SK-N-SH (cell line): ENCODE measurements around the gene A4GALT. TPM values are rescaled to one million over a fixed set of nuclear protein-coding genes. Genes with fewer than 3 reads are reported as not detected.

Source experiments
- CTCF ChIA-PET: fragments of 300-600, 350-600 bp; formaldehyde crosslinking; extraction: SDS; loops from one replicate; lab custom pipeline; 2021; lab: Yijun Ruan, JAX
- POLR2A ChIA-PET: fragments of 350-600 bp; sonication (Branson Sonifier 250); formaldehyde crosslinking; extraction: SDS; loops from one replicate; lab custom pipeline; 2020; ENCODE audit warnings: antibody characterized with exemption, inconsistent platforms; lab: Yijun Ruan, JAX
- DNase-seq: peaks from one replicate; pipeline ENCODE4 v3.0.0; 2012
- H2AFZ ChIP-seq: fragments of 200-600 bp; sonication (generic); 2 replicates; pipeline ENCODE4 v1.8.1; 2016; ENCODE audit warnings: antibody characterized with exemption, mild to moderate bottlenecking, low read depth
- H3F3A ChIP-seq: fragments of 200-600 bp; sonication (generic); replicated peaks from 2 replicates; pipeline ENCODE3; 2016; ENCODE audit warnings: antibody characterized with exemption, mild to moderate bottlenecking; ENCODE audit not compliant: insufficient read depth
- H3K27ac ChIP-seq, 2 experiments: fragments of 200-500 bp in 1 of 2; fragments of 200-600 bp in 1 of 2; sonication (Bioruptor generic) in 1 of 2; sonication (generic), shearing (Covaris generic) in 1 of 2; 2 replicates each; pipeline versions ENCODE4 v1.5.1 to v1.6.1; 2014 to 2016; ENCODE audit warnings: low read depth in 2 of 2, inconsistent platforms in 1 of 2, low read length in 1 of 2, mild to moderate bottlenecking in 1 of 2, mixed read lengths in 1 of 2
- H3K27me3 ChIP-seq: fragments of 200-600 bp; sonication (generic), shearing (Covaris generic); 2 replicates; pipeline ENCODE4 v1.6.1; 2016; ENCODE audit warnings: mixed run types; ENCODE audit not compliant: insufficient read depth
- H3K36me3 ChIP-seq, 2 experiments: fragments of 200-500 bp in 1 of 2; fragments of 200-600 bp in 1 of 2; sonication (Bioruptor generic) in 1 of 2; sonication (generic) in 1 of 2; replicated peaks in 1 of 2; 2 replicates each; pipeline versions ENCODE3 to v1.5.1; 2014 to 2016; ENCODE audit warnings: low read length in 1 of 2, mild to moderate bottlenecking in 1 of 2; ENCODE audit not compliant: insufficient read depth in 2 of 2, control insufficient read depth in 1 of 2
- H3K4me1 ChIP-seq, 2 experiments: fragments of 200-500 bp in 1 of 2; fragments of 200-600 bp in 1 of 2; sonication (Bioruptor generic) in 1 of 2; sonication (generic), shearing (Covaris generic) in 1 of 2; 2 replicates each; pipeline versions ENCODE4 v1.5.1 to v1.6.1; 2014 to 2016; ENCODE audit warnings: low read depth in 1 of 2, low read length in 1 of 2, mixed run types in 1 of 2; ENCODE audit not compliant: insufficient read depth in 2 of 2, control insufficient read depth in 1 of 2
- H3K4me2 ChIP-seq: fragments of 200-600 bp; sonication (generic), shearing (Covaris generic); 2 replicates; pipeline ENCODE4 v1.6.1; 2017; ENCODE audit warnings: mixed run types
- H3K4me3 ChIP-seq, 2 experiments: fragments of 200-500 bp in 1 of 2; fragments of 200-600 bp in 1 of 2; sonication (Bioruptor generic) in 1 of 2; sonication (generic), shearing (Covaris generic) in 1 of 2; 2 replicates each; pipeline versions ENCODE4 v1.5.1 to v1.8.1; 2014 to 2016; ENCODE audit warnings: low read depth in 2 of 2, inconsistent platforms in 1 of 2, low read length in 1 of 2, mild to moderate bottlenecking in 1 of 2, mixed read lengths in 1 of 2, moderate library complexity in 1 of 2
- H3K79me2 ChIP-seq: fragments of 200-600 bp; sonication (generic); 2 replicates; pipeline ENCODE4 v1.8.1; 2017; ENCODE audit warnings: mild to moderate bottlenecking; ENCODE audit not compliant: insufficient read depth
- H3K9ac ChIP-seq: fragments of 200-600 bp; sonication (generic); 2 replicates; pipeline ENCODE4 v1.6.1; 2017; ENCODE audit warnings: mixed run types
- H3K9me2 ChIP-seq: fragments of 200-600 bp; sonication (generic); 2 replicates; pipeline ENCODE4 v1.6.1; 2017; ENCODE audit warnings: mixed run types
- H3K9me3 ChIP-seq: fragments of 200-600 bp; sonication (generic); 2 replicates; pipeline ENCODE4 v1.6.1; 2017; ENCODE audit warnings: mixed run types, mild to moderate bottlenecking, moderate library complexity
- H4K20me1 ChIP-seq: fragments of 200-600 bp; sonication (generic); 2 replicates; pipeline ENCODE4 v1.6.1; 2017; ENCODE audit warnings: mild to moderate bottlenecking, mixed run types; ENCODE audit not compliant: insufficient read depth
- CTCF ChIP-seq: fragments of 200-600 bp; sonication (generic); IDR thresholded peaks from 2 replicates; pipeline ENCODE4 v1.6.1; 2017; ENCODE audit warnings: antibody characterized with exemption, mild to moderate bottlenecking, moderate library complexity
- ELF1 ChIP-seq: IDR thresholded peaks from 2 replicates; pipeline ENCODE4 v1.4.0; 2012
- EZH2phosphoT487 ChIP-seq: fragments of 200-600 bp; sonication (generic); IDR thresholded peaks from 2 replicates; pipeline ENCODE4 v1.6.1; 2017; ENCODE audit warnings: low read depth, mixed run types, mild to moderate bottlenecking, antibody characterized with exemption, moderate library complexity, borderline replicate concordance
- FOXJ3 ChIP-seq: sonication (generic); formaldehyde crosslinking; IDR thresholded peaks from 2 replicates; pipeline ENCODE4 v1.5.1; 2020; ENCODE audit warnings: mild to moderate bottlenecking, missing genetic modification reagents
- FOXM1 ChIP-seq: IDR thresholded peaks from 2 replicates; pipeline ENCODE4 v1.4.0; 2012; ENCODE audit warnings: low read depth, mild to moderate bottlenecking
- GABPA ChIP-seq: IDR thresholded peaks from 2 replicates; pipeline ENCODE4 v1.4.0; 2012; ENCODE audit warnings: low read depth, mild to moderate bottlenecking
- IRF3 ChIP-seq: fragments of 150-350 bp; IDR thresholded peaks from 2 replicates; pipeline ENCODE4 v1.6.1; 2016; ENCODE audit warnings: mild to moderate bottlenecking, low read depth, low read length
- MAX ChIP-seq: IDR thresholded peaks from 2 replicates; pipeline ENCODE4 v1.4.0; 2012; ENCODE audit warnings: low read depth
- MEF2A ChIP-seq: IDR thresholded peaks from 2 replicates; pipeline ENCODE4 v1.4.0; 2012; ENCODE audit warnings: low read depth, borderline replicate concordance
- MXI1 ChIP-seq: IDR thresholded peaks from 2 replicates; pipeline ENCODE4 v1.6.1; 2012; ENCODE audit warnings: mild to moderate bottlenecking, low read depth, low read length, improper control_type of control experiment
- NFIC ChIP-seq: IDR thresholded peaks from 2 replicates; pipeline ENCODE4 v1.4.0; 2012; ENCODE audit warnings: borderline replicate concordance
- NRF1 ChIP-seq: IDR thresholded peaks from 2 replicates; pipeline ENCODE4 v1.6.1; 2012; ENCODE audit warnings: low read depth, mild to moderate bottlenecking, low read length
- PBX3 ChIP-seq: IDR thresholded peaks from 2 replicates; pipeline ENCODE4; 2012
- RAD21 ChIP-seq: IDR thresholded peaks from 2 replicates; pipeline ENCODE4 v1.6.1; 2012; ENCODE audit warnings: mild to moderate bottlenecking, low read length
- REST ChIP-seq: IDR thresholded peaks from 2 replicates; pipeline ENCODE4 v1.6.1; 2012; ENCODE audit warnings: mild to moderate bottlenecking, low read depth, low read length, moderate library complexity
- RFX5 ChIP-seq: IDR thresholded peaks from 2 replicates; pipeline ENCODE4 v1.6.1; 2012; ENCODE audit warnings: mild to moderate bottlenecking, improper control_type of control experiment, low read length
- TAF1 ChIP-seq: IDR thresholded peaks from 2 replicates; pipeline ENCODE4 v1.6.1; 2012; ENCODE audit warnings: low read depth, mild to moderate bottlenecking, low read length, moderate library complexity, borderline replicate concordance
- USF1 ChIP-seq: IDR thresholded peaks from 2 replicates; pipeline ENCODE4 v1.4.0; 2012; ENCODE audit warnings: low read depth, borderline replicate concordance
- USF2 ChIP-seq: fragments of 150-350 bp; IDR thresholded peaks from 2 replicates; pipeline ENCODE4 v1.6.1; 2017; ENCODE audit warnings: antibody characterized with exemption, low read length, low read depth, borderline replicate concordance
- YY1 ChIP-seq: IDR thresholded peaks from 2 replicates; pipeline ENCODE4 v1.4.0; 2012; ENCODE audit warnings: low read depth, mild to moderate bottlenecking
- WGBS: methylation state at CpG from one replicate; pipeline ENCODE4 v1.1.6; 2017; ENCODE audit warnings: low lambda C conversion rate; 5-methylcytosine and 5-hydroxymethylcytosine counted together
- polyA plus RNA-seq, 3 experiments: library from polyadenylated mRNA; depleted of rRNA; stranded (reverse); fragments of >200 nt; gene quantifications; 2 replicates each; pipeline ENCODE4 v1.2.3, GENCODE V29; 2012

The A4GALT gene
- polyA plus RNA-seq, 1 of the 3 experiments (the other 2 are of a cell fraction): 9.5 TPM

- Histone ChIP-seq H3K79me2 (peaks cover 9% of the 10 kb centered on the region; the same call in 1 of the 2 replicates), H3K4me2 (no peak overlapping the region)
- WGBS: no CpG with 5 or more reads among the region's 2 CpGs
Observed at GRCh38 chr22:42707496-42707895, 13.2 kb downstream of the A4GALT start.

More at GRCh38 chr22:42707496-42707895, 13.2 kb downstream of the A4GALT start:
- H4K20me1 ChIP-seq: no peaks in the 10 kb centered on the region
- no peaks in the 10 kb centered on the region for H3K9me3 ChIP-seq
- CTCF ChIA-PET: no interaction called here
- H3K36me3 ChIP-seq: no peaks in the 10 kb centered on the region
- no peaks in the 10 kb centered on the region for H3F3A ChIP-seq
- H3K9me2 ChIP-seq: no peaks in the 10 kb centered on the region
- no peak for TF ChIP-seq EZH2phosphoT487
- no peak for TF ChIP-seq USF1
- no peak for TF ChIP-seq FOXJ3 (CRISPR knock-in tag)
- no peak for TF ChIP-seq RFX5
- TF ChIP-seq PBX3: no peak
- TF ChIP-seq NFIC: no peak
- TF ChIP-seq IRF3: no peak
- TF ChIP-seq REST: no peak
- TF ChIP-seq RAD21: no peak
- no peak for TF ChIP-seq CTCF
- no peak for TF ChIP-seq MXI1
- no peak for TF ChIP-seq YY1
- TF ChIP-seq MEF2A: no peak
- no peak for TF ChIP-seq FOXM1
- TF ChIP-seq MAX: no peak
- TF ChIP-seq GABPA: no peak
- no peak for TF ChIP-seq USF2
- TF ChIP-seq ELF1: no peak
- TF ChIP-seq TAF1: no peak
- TF ChIP-seq NRF1: no peak
- no peaks in the 10 kb centered on the region for H3K27me3 ChIP-seq
- no peak overlapping the region for H3K4me3 ChIP-seq
- no peak overlapping the region for H3K27ac ChIP-seq
- no peak overlapping the region for H2AFZ ChIP-seq
- no peak overlapping the region for H3K9ac ChIP-seq
- POLR2A ChIA-PET: no interaction called here
- DNase-seq: no peak
- no peaks in the 10 kb centered on the region for H3K4me1 ChIP-seq
